ENCODE data around the gene RELCH.

Gene RELCH

GRCh38 chr18:62258093-62258492, 71.0 kb downstream of the RELCH start:
- Histone ChIP-seq H3K4me3 (ENCODE audit: low read depth, low read length) (no peak overlapping the region), H3K27ac (ENCODE audit: low read depth, low read length) (no peak overlapping the region), H3K79me2 (ENCODE audit: control insufficient read depth, insufficient read depth, low read length, unreplicated experiment) (no peaks in the 10 kb centered on the region), H3K36me3 (ENCODE audit: insufficient read depth, low read length) (peaks cover 17% of the 10 kb centered on the region; the same call in 1 of the 2 replicates), H3K4me1 (ENCODE audit: control insufficient read depth, insufficient read depth, low read length, unreplicated experiment) (no peaks in the 10 kb centered on the region), H2AFZ (ENCODE audit: low read length, unreplicated experiment) (no peak overlapping the region), H3K27me3 (ENCODE audit: insufficient read depth, low read length) (no peaks in the 10 kb centered on the region)

DNA sequence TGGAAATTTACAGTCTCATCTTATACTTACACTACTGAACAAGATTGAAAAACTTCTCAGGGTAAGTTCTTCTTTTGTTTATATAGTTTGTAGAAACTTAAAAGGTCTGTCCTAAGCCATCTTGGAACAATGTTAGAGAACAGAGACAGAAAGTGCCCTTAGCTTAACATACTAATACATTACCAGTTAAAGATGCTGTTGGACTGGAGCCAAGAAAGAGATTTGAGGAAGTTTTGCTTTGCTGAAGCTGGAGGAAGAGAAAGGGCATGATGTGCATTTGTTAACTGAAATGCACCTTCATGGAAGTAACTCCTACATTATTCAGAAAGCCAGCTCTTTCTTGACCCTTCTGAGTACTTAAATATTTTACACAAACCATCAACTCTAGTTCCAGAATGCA, 71.6 kb downstream of the RELCH start:
- no peaks in the 10 kb centered on the region for H3K4me1 ChIP-seq (ENCODE audit: control insufficient read depth, insufficient read depth, low read length, unreplicated experiment)
- no peak overlapping the region for H3K27ac ChIP-seq (ENCODE audit: low read depth, low read length)
- no peak overlapping the region for H3K4me3 ChIP-seq (ENCODE audit: low read depth, low read length)
- peaks cover 17% of the 10 kb centered on the region; the same call in 1 of the 2 replicates for H3K36me3 ChIP-seq (ENCODE audit: insufficient read depth, low read length)
- H3K27me3 ChIP-seq (ENCODE audit: insufficient read depth, low read length): no peaks in the 10 kb centered on the region
- no peak overlapping the region for H2AFZ ChIP-seq (ENCODE audit: low read length, unreplicated experiment)
- no peaks in the 10 kb centered on the region for H3K79me2 ChIP-seq (ENCODE audit: control insufficient read depth, insufficient read depth, low read length, unreplicated experiment)

DNA sequence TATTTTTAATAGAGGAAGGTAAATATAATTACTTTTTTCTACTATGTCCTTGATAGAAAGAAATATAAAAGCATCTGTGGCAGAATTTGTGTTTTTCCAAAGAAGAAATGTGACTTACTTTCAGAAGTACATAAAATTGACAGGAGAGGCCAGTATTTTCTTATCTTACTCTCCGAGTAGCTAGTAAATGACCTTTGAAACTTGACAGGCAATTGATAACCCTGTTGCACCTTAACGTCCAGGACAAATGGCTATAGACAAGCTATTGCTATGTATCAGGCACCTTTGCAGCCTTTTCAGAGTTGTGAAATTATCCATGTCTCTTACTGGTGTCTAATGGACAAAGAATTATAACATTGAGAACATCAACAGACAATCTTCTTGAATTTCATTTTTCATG, 75.0 kb downstream of the RELCH start:
- Histone ChIP-seq H2AFZ (ENCODE audit: low read length, unreplicated experiment) (no peak overlapping the region), H3K4me3 (ENCODE audit: low read depth, low read length) (no peak overlapping the region), H3K79me2 (ENCODE audit: control insufficient read depth, insufficient read depth, low read length, unreplicated experiment) (no peaks in the 10 kb centered on the region), H3K36me3 (ENCODE audit: insufficient read depth, low read length) (peaks cover 32% of the 10 kb centered on the region), H3K4me1 (ENCODE audit: control insufficient read depth, insufficient read depth, low read length, unreplicated experiment) (no peaks in the 10 kb centered on the region), H3K27ac (ENCODE audit: low read depth, low read length) (no peak overlapping the region), H3K27me3 (ENCODE audit: insufficient read depth, low read length) (no peaks in the 10 kb centered on the region)

- no peaks in the 10 kb centered on the region for H3K4me1 ChIP-seq (ENCODE audit: control insufficient read depth, insufficient read depth, low read length, unreplicated experiment)
- H3K4me3 ChIP-seq (ENCODE audit: low read depth, low read length): no peak overlapping the region
- H3K27me3 ChIP-seq (ENCODE audit: insufficient read depth, low read length): no peaks in the 10 kb centered on the region
- no peak overlapping the region for H2AFZ ChIP-seq (ENCODE audit: low read length, unreplicated experiment)
- H3K79me2 ChIP-seq (ENCODE audit: control insufficient read depth, insufficient read depth, low read length, unreplicated experiment): no peaks in the 10 kb centered on the region
- peaks cover 35% of the 10 kb centered on the region for H3K36me3 ChIP-seq (ENCODE audit: insufficient read depth, low read length)
- H3K27ac ChIP-seq (ENCODE audit: low read depth, low read length): no peak overlapping the region
Measured at GRCh38 chr18:62264984-62265383, 77.9 kb downstream of the RELCH start.

GRCh38 chr18:62277045-62277444, 90.0 kb downstream of the RELCH start:
- Histone ChIP-seq H2AFZ (ENCODE audit: low read length, unreplicated experiment) (no peak overlapping the region), H3K79me2 (ENCODE audit: control insufficient read depth, insufficient read depth, low read length, unreplicated experiment) (no peaks in the 10 kb centered on the region), H3K4me1 (ENCODE audit: control insufficient read depth, insufficient read depth, low read length, unreplicated experiment) (peaks cover 20% of the 10 kb centered on the region), H3K27ac (ENCODE audit: low read depth, low read length) (no peak overlapping the region), H3K27me3 (ENCODE audit: insufficient read depth, low read length) (no peaks in the 10 kb centered on the region), H3K36me3 (ENCODE audit: insufficient read depth, low read length) (peaks cover 8% of the 10 kb centered on the region; the same call in 1 of the 2 replicates), H3K4me3 (ENCODE audit: low read depth, low read length) (no peak overlapping the region)

DNA sequence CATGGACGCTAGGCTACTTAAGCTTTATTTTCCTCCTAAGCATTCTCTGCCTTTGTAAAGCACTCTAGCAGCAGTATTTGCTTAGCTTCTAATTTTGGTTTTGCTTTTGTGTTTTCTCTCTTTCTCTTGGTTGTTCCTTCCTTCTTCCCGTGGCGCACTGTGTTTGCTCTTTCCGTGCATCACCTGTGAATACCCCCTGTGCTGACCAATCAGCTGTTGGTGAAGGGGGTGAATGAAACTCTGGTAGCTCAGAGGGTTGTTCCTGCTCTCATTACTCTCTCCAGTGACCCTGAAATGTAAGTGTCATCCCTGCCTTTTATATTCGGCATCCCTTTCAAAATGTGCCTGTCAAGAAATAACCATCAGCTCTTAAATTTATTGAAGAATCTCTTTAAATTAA, 92.5 kb downstream of the RELCH start:
- Histone ChIP-seq H3K36me3 (ENCODE audit: insufficient read depth, low read length) (peaks cover 4% of the 10 kb centered on the region; the same call in 1 of the 2 replicates), H3K4me3 (ENCODE audit: low read depth, low read length) (no peak overlapping the region), H3K4me1 (ENCODE audit: control insufficient read depth, insufficient read depth, low read length, unreplicated experiment) (peaks cover 35% of the 10 kb centered on the region), H3K27me3 (ENCODE audit: insufficient read depth, low read length) (no peaks in the 10 kb centered on the region), H2AFZ (ENCODE audit: low read length, unreplicated experiment) (no peak overlapping the region), H3K27ac (ENCODE audit: low read depth, low read length) (no peak overlapping the region), H3K79me2 (ENCODE audit: control insufficient read depth, insufficient read depth, low read length, unreplicated experiment) (no peaks in the 10 kb centered on the region)

- Histone ChIP-seq H2AFZ (ENCODE audit: low read length, unreplicated experiment) (no peak overlapping the region), H3K79me2 (ENCODE audit: control insufficient read depth, insufficient read depth, low read length, unreplicated experiment) (no peaks in the 10 kb centered on the region), H3K27ac (ENCODE audit: low read depth, low read length) (no peak overlapping the region), H3K36me3 (ENCODE audit: insufficient read depth, low read length) (0 out of 2 replicates have a peak, but pooled peaks cover 2% of the 10 kb centered on the region), H3K27me3 (ENCODE audit: insufficient read depth, low read length) (no peaks in the 10 kb centered on the region), H3K4me3 (ENCODE audit: low read depth, low read length) (no peak overlapping the region), H3K4me1 (ENCODE audit: control insufficient read depth, insufficient read depth, low read length, unreplicated experiment) (peaks cover 35% of the 10 kb centered on the region)
Measured at GRCh38 chr18:62280058-62280457, 93.0 kb downstream of the RELCH start.

DNA sequence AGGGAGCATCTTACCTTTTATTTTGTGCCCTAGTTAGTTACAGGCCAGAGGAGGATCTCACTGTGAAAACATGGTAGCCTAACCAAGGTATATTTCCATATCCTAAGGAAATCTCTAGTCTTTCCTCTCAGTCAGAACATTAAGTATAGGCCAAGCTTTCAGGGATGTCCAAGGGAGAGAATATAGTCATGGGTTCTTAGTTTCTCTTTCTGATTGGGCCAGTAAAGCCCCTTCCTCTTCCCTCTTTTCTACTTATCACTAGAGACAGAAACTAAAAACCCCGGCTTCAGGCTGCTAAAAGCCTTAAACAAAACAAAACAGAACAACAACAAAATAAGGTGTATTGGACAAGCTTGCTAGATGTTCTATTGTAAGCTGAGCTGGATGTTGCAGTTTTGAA, 93.7 kb downstream of the RELCH start:
- no peaks in the 10 kb centered on the region for H3K27me3 ChIP-seq (ENCODE audit: insufficient read depth, low read length)
- H3K79me2 ChIP-seq (ENCODE audit: control insufficient read depth, insufficient read depth, low read length, unreplicated experiment): no peaks in the 10 kb centered on the region
- H3K4me3 ChIP-seq (ENCODE audit: low read depth, low read length): peak overlapping the region; percentile 55; the same call in 1 of the 2 replicates
- H2AFZ ChIP-seq (ENCODE audit: low read length, unreplicated experiment): peak overlapping the region; percentile 18
- H3K27ac ChIP-seq (ENCODE audit: low read depth, low read length): peak overlapping the region; percentile 89
- H3K36me3 ChIP-seq (ENCODE audit: insufficient read depth, low read length): 0 out of 2 replicates have a peak, but pooled peaks cover 2% of the 10 kb centered on the region
- H3K4me1 ChIP-seq (ENCODE audit: control insufficient read depth, insufficient read depth, low read length, unreplicated experiment): peaks cover 35% of the 10 kb centered on the region

DNA sequence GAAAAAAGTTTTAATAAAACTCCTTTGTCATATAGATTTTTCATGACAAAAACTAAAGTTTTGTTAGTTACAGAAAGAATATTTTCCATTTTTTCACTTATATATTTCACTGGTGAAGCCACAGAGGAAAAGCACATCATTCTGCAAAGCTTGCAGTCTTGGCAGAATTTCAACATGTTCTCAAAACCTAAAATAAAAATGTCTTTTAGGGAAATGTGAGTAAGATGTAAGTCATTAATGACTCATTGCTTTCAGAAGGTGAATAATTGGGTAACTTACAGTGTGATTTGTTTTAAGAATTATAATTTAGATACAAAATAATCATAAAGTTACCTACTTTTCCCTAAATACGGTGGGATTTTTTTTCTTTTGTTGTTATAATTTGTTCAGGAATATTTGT, 94.6 kb downstream of the RELCH start:
- peak overlapping the region; percentile 89 for H3K27ac ChIP-seq (ENCODE audit: low read depth, low read length)

GRCh38 chr18:62282188-62282629, 95.2 kb downstream of the RELCH start:
- peak overlapping the region; percentile 89 for H3K27ac ChIP-seq (ENCODE audit: low read depth, low read length)
- 0 out of 2 replicates have a peak, but pooled peaks cover 2% of the 10 kb centered on the region for H3K36me3 ChIP-seq (ENCODE audit: insufficient read depth, low read length)
- peak overlapping the region; percentile 55 for H3K4me3 ChIP-seq (ENCODE audit: low read depth, low read length)
- H3K4me1 ChIP-seq (ENCODE audit: control insufficient read depth, insufficient read depth, low read length, unreplicated experiment): peaks cover 31% of the 10 kb centered on the region
- no peaks in the 10 kb centered on the region for H3K27me3 ChIP-seq (ENCODE audit: insufficient read depth, low read length)
- no peaks in the 10 kb centered on the region for H3K79me2 ChIP-seq (ENCODE audit: control insufficient read depth, insufficient read depth, low read length, unreplicated experiment)
- peak overlapping the region; percentile 9 for H2AFZ ChIP-seq (ENCODE audit: low read length, unreplicated experiment)

More for the DNA sequence above, 94.6 kb downstream of the RELCH start:
- Histone ChIP-seq H3K27me3 (ENCODE audit: insufficient read depth, low read length) (no peaks in the 10 kb centered on the region), H3K4me3 (ENCODE audit: low read depth, low read length) (peak overlapping the region; percentile 55), H3K4me1 (ENCODE audit: control insufficient read depth, insufficient read depth, low read length, unreplicated experiment) (peaks cover 31% of the 10 kb centered on the region), H3K36me3 (ENCODE audit: insufficient read depth, low read length) (0 out of 2 replicates have a peak, but pooled peaks cover 2% of the 10 kb centered on the region), H2AFZ (ENCODE audit: low read length, unreplicated experiment) (no peak overlapping the region), H3K79me2 (ENCODE audit: control insufficient read depth, insufficient read depth, low read length, unreplicated experiment) (no peaks in the 10 kb centered on the region)

DNA sequence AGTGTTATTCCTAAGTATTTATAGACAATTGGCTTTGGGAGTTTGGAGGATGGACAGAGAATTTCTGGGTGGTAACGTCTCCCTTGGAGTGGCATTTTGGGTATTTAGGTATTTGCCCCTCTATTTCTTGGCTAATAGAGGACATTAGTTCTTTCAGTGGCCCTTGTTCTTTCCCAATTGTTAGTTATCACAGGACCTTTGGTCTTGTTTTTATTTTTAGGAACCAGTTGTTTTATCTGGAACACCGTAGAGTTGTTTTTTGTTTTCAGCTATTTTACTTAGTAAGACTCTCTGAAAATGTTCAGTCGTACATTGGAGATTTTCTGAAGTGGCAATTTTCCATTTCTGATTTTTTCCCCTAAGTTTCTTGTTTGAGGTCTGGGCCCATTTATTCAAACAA, 97.6 kb downstream of the RELCH start:
- H3K4me3 ChIP-seq (ENCODE audit: low read depth, low read length): no peak overlapping the region
- H3K36me3 ChIP-seq (ENCODE audit: insufficient read depth, low read length): peaks cover 13% of the 10 kb centered on the region; the same call in 1 of the 2 replicates
- peaks cover 31% of the 10 kb centered on the region for H3K4me1 ChIP-seq (ENCODE audit: control insufficient read depth, insufficient read depth, low read length, unreplicated experiment)
- no peaks in the 10 kb centered on the region for H3K79me2 ChIP-seq (ENCODE audit: control insufficient read depth, insufficient read depth, low read length, unreplicated experiment)
- no peak overlapping the region for H3K27ac ChIP-seq (ENCODE audit: low read depth, low read length)
- H2AFZ ChIP-seq (ENCODE audit: low read length, unreplicated experiment): no peak overlapping the region
- H3K27me3 ChIP-seq (ENCODE audit: insufficient read depth, low read length): no peaks in the 10 kb centered on the region
